GM11168 (cell line): Measurements from ENCODE around the gene ARHGEF7.

Experiments
- in situ Hi-C: fragments of 300-500 bp; cut with MboI; formaldehyde crosslinking; loops from one replicate; pipeline ENCODE4 v1.12.0; 2022; ENCODE audit warnings: low sequenced_read_pairs; ENCODE audit not compliant: unreplicated experiment

Gene ARHGEF7

DNA sequence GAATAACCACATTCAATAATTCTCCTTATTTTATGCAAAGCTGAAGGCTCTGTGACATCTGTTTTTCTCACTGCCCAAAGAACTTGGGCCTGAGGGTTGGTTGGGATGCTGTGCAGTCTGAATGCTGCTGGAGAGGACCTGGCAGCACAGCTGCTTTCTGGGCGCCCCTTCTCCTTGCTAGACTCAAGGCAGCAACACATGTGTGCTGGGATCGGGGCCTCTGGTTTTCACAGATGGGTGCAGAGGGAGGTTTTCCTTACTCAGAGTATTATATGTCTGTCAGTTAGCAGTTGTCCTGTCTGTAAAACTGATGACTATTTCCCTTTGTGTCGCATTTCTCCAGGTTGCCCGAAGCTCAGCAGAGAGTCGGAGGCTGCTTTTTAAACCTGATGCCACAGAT lies 152.1 kb downstream of the ARHGEF7 start:
- in situ Hi-C loops = no loop called here

DNA sequence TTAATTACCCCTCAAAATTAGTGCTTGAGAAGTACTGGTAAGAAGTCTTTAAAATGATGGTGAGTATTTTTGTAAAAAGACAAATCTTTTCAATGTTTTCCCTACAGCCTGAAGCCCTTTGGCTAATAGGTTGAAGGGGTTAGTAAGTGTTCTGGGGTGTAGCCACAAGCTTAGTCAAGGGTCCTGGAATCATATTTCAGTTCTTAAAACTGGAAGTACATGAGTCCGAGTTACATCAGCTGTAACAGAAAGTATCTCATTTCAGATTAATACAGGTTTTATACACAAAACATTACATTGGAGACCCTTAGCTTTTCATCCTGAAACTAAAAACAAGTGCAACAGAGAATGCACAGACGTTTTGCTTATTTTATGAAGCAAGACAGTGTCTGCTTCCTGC lies 152.7 kb downstream of the ARHGEF7 start:
- in situ Hi-C loops = no loop called here

DNA sequence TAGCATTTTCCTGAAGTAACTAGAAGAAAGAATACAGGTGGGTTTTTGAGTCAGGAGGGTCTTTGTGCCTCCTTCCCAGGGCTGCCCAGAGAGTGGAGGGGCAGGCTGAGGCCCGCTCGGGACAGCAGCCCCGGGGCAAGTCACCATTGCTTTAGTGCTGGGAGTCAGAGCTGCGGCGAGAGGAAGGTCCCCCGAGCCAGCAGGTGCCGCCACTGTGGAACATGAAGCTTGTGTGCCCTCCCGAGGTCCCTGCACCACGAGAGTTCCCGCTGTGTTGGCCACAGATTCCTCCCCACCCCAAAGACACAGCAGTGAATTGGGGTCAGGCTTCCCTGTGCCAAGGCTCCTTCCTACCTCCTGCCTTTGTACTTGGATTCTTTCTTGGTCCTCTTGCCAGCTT lies 154.4 kb downstream of the ARHGEF7 start:
- in situ Hi-C loops = no loop called here

DNA sequence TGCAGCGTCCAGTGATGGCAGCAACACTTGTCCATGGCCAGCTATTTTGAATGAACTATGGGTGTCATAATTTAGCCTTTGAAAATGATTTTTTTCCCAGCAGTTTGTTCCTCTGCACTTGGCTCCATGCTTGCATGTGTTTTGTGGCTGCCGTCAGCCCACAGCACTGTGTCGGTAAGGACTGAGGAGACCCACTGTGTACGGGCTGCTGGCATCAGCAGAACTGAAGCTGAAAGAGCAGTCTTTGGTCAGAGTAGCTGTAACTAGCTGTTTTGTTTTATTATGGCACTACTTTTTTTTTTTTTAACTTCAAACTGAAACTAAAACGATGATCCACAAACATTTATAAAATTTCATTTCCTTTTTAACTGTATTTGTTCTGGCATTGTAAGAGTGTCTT lies 155.0 kb downstream of the ARHGEF7 start:
- in situ Hi-C loops = no loop called here

DNA sequence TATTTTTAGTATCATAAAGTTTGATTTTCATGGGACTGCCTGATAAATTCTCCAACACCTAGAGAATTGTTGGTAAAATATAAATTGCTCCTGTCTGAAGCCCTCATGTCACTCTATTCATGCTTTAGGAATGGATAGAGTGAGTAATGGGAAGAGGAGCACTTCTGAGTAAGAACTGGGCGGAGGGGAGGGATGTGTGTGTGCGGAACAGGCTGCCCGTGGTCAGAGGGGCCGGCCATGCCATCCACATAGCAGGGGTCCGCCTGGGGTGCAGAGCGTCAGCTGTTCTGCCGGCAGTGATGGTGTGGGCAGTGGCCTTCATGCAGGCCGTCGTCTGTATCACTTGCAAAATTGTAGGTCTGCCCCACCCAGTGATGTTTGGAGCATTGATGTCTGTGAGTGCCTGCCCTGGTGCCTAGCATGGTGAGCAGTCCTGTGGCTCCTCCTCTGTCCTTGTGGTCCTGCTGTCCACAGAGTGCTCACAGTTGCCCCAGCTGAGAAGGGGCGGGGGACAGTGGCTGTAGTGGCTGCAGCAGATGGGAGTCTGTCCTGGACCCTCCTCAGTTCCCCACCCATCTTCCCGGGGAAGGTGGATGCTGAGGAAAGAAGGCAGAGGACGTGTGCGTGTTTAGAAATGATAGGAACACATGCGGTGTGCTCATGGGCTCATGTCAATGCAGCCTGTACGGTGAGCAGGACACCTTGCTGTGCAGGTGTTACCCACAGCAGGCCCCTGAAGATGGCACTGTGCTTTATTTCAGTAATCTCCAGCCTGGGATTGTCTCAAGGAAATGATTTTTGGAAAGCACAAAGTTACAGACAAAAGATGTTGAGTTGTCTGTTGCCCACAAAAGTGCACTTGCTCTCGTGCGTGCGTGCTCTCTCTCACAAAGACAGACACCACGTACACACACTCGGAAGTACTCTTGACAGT lies 155.9 kb downstream of the ARHGEF7 start:
- in situ Hi-C loops = no loop called here

DNA sequence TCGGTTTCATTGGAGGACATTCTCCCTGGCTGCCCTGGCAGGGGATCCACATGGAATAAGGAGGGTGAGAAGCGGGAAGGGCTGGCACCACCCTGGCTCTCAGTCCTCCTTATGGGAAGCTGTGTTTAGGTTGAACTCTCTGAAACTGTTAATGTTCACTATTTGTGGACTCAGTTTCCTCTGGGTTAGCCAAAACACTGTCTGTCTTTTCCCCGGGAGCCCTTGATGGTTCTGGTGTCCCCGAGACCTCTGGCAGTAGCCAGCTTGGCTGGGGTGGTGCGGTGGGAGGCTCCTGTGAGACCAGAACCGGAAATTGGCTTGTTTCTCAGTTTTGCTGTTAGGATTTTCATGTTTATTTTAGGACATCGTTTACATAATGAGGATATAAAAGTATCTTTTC lies 157.0 kb downstream of the ARHGEF7 start:
- in situ Hi-C loops = no loop called here

DNA sequence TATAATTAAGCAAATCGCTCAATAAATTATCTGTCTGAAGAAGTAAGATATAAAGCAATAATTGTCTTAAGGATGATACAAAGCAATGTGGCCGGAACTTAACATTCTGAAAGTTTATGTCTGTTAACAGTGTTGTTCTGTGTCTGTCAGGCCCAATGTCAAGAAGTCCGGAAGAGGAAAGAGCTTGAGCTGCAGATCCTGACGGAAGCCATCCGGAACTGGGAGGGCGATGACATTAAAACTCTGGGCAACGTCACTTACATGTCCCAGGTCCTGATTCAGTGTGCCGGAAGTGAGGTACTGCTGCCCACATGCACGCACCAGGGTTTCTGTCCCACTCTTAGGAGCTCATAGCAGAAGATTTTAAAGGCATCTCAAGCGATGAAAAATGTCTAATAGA lies 160.3 kb downstream of the ARHGEF7 start:
- in situ Hi-C loops = no loop called here

DNA sequence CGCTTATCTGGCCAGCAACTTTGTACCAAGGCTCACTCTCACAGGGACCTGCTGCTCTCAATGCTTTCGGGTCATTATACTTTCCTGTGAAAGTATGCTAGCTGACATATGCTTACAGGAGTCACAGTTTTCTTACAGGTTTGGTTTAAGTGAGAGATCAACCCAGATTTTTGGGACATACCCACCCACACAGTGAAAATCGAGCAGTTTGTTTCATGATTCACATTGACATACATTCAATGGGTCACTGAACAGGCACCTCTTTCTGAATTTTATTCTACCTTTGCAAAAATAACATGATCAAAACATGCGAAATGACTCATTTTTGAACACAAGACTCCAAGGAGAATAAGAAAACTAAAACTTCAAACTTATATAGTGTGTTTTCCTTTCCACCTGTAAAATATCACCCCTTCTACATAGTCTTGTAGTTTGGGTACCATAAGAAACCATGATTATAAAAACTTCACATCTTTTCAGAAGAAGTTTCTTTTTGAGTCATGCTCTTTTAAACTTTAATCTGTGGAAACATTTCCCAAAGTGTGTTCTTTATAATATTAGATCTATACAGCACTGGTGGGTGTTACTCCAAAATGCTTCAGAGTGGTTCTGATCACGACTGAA lies 161.0 kb downstream of the ARHGEF7 start:
- in situ Hi-C loops = no loop called here

DNA sequence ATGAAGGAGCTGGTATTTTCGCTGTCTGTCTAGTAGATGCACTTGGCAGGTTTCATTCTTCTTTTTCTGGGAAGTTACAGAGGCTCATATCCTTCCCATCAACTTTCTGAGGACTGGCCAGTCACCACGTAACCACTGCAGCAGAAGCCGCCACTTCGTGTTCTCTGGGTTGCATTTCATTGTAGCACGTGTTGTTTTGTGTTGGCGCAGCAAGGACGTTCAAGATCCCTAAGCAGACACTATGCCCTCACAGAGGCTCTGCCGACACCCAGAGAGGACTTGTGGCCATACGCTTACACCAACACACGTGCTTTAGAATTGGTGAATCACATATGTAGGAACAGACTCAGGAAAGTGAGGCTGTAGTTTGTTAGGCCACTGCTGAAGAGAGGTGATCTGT lies 163.1 kb downstream of the ARHGEF7 start:
- in situ Hi-C loops = no loop called here

DNA sequence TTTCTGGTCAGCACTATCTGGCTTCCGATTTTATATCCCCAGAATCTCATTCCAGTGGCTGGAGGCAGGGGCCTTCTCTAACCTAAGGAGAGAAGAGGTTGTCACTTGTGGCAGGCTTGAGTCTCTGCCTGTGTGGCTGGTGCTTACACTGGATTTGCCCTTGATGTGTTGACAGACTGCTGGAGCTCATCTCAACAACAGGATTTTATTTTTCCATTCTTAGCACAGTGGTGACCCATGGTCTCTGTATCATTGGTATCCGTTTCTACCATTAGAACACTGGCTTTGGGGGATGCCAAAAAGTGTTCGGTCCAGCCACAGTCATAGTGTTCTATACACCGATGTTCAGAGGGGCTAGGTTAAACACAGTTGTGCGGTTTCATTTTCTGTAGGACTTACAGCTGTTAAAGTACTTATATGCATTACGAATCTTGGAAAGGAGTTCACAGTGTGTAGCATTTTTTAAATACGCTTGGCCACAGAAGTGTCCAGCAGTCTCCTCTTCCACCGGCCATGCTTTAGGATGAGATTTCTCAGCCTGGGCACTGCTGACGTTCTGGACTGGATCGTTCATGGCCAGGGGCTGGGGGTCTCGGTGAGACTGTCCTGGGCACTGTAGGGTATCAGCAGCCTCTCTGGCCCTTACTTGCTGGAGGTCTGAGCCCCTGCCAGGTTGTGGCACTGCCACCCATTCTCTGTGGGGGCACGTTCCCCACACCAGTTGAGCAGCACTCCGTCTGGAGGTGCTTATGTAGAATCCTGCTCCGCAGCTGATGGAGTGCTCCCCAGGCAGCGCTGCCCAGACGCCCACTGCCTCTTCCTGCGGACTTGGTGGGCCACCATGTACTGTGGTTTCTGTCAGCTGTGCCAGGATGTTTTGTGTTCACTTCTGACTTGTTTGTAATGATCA lies 163.9 kb downstream of the ARHGEF7 start:
- in situ Hi-C loops = no loop called here

DNA sequence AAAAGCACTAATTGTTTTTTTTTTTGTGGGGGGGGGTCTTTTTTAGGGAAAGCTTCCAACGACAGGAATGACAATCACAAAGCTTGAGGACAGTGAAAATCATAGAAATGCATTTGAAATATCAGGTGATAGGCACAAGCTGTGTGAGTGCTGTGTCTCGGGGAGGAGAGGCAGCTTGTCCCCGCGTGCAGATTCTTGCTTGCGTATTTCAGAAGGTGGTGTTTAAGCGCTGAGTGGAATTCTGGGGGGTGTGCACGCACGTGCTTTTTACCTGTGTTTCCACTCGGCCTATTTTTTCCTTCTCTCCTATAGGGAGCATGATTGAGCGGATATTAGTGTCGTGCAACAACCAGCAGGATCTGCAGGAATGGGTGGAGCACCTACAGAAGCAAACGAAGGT lies 165.1 kb downstream of the ARHGEF7 start:
- in situ Hi-C loops = no loop called here

DNA sequence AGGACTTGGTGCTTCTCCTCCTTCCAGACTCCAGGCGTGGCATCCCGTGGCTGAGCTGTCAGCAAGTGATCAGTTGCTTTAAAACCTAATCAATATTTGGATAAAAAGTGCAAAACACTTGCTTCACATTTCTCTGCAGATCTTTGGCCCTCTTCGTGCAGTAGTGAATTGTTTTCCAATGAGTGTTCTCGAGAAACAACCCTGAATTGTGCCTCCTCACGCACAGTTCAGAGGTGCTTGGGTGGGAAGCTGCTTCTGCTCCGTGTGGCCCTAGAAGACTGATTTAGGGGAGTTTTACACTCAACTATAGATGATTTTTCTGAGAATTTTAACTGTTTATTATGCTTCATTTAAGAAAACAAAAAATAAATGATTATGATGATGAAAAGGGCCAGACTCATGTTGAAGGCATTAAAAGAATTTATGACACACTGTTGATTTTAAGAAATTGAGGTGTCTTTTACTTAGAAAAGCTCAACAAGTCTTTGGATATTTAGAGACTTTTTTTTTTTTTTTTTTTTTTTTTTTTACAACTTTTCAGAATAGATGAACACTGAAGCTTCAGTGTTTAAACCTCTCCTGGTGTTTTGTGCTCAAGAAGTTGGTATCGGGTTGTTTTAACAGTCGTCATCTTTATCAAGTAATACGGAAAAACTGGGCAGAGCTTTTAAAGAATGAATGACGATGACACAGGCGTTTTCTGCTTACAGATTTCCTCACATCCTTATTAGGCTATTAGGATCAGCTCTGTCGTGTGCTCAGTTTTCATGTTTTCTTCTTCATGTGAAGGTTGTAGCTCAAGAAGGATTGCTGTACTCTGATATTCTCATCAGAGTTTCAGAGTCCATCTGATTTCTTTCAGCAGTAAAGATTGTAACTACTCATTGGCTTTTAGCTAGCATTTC lies 165.8 kb downstream of the ARHGEF7 start:
- in situ Hi-C loops = no loop called here

DNA sequence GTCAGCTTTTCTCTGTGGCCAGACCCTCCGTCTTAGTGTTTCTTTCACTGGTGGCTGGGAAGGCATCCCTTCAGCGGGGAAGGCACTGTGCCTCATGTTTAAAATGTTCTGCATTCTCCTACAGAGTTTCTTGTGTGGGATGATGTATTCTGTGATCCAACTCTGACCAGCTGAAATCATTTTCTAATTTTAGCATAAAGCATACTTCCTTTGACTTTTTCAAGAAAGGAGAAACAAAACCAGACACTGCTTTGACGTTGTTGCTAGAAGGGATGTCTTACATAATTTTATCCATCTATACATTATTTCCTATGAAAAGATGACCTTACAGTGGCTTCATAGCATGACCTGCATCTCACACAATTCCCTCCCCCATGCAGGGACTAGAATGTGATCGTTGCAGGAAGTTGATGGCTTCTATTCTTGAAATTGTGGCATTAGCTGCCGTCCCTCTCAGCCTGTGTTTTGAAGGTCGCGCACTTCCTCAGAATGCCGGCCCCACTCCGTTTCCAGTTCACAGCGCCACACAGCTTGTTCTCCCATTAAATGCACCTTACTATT lies 166.7 kb downstream of the ARHGEF7 start:
- in situ Hi-C loops = no loop called here

DNA sequence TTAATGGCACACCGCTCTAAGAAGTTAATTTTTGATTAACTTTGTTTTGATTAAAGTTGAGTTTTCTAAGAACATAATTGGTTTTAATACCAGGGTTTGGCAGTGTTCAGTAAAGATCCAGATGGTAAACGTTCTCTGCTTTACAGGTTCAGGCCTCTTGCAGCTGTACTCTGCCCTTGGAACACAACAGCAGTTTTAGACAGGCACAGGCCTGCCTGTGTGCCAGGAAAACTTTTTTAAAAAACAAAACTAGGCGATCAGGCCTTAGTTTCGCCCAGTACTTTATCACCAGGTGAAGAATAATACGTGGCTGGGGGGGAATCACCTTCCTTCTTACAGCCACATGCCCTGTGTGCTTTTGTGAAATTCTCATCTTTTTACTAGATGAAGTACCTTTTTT lies 167.3 kb downstream of the ARHGEF7 start:
- in situ Hi-C loops = no loop called here

DNA sequence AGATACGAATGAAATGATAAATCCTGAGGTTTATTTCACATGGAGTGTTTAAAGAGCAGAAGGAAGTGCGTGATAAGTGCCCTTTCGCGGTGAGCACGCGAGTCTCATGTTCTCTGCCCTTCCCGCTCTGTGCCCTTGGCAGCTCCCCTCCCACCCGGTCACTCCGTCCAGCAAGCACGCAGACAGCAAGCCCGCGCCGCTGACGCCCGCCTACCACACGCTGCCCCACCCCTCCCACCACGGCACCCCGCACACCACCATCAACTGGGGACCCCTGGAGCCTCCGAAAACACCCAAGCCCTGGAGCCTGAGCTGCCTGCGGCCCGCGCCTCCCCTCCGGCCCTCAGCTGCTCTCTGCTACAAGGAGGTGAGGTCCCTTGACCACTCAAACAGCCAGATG lies 167.9 kb downstream of the ARHGEF7 start:
- in situ Hi-C loops = no loop called here

DNA sequence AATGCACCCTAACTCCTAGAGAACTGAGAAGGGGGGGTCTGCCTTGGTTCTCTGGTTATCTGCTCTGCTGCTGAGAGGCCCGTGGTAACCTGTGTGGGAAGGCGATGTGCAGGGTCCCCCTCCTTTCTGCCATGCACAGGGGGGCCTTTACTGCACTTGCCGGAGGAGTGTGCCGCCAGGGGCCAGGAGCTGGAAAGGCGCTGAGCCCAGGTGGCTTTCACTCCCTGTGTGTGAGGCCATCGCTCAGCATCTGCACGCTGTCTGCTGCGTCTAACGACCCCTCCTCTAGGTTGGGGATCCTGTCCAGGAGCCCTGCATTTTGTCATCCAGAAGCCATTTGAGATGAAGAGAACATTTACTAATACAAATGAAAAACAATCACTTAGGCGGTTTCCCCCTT lies 168.3 kb downstream of the ARHGEF7 start:
- in situ Hi-C loops = no loop called here

DNA sequence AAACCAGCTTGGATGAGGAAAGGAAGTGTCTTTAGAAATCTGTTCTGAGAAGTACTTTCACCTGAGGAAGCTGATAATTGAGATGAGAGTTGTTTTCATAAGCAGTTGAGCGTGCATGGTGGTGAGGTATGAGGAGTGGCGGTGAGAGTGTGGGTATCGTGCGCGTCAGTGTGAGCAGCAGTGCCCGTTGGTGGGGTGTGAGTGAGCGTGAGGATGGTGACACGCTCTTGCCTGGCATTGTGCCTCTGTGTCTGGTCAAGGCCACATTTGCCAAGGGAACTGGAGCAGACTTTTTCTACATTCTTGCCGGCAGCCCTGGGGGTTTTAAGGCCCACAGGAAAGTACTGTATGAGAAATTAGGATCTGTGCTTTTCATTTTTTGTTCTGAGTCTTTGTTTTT lies 168.9 kb downstream of the ARHGEF7 start:
- in situ Hi-C loops = no loop called here

DNA sequence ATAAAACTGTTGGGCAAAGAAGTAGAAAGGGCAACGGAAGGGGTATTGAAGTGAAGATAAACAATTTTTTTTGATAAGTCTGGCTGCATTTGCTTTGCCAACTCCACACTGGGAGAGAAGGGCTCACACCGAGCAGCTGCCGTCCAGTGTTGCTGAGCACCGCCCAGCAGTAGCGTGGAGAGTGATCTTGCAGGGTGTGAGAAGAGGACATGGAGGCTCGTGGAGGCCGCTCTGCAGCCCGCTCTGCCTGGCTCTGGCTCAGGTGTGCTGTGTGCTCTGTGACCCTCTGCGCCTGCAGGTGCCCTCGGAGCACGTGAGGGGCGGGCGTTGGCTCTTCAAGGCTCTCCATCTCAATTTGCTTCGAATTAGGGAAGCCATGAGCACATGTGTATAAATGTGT lies 169.5 kb downstream of the ARHGEF7 start:
- in situ Hi-C loops = no loop called here

DNA sequence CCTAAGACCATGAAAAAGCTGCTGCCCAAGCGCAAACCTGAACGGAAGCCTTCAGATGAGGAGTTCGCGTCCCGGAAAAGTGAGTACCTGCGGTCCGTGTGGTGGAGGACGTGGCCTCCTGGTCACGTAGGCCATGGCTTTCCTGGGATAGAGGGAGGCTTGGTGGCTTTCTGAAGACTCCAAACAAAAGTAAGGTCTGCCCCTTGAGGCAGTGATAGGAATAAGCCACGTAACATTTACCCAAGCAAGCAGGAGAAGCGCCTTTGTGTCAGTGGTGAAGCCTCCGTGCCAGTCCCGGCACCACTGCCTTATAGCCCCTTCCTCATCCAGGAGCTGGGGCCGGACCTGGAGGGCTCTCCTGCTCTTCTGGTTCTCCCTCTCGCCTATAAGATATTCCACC lies 171.1 kb downstream of the ARHGEF7 start:
- in situ Hi-C loops = no loop called here

DNA sequence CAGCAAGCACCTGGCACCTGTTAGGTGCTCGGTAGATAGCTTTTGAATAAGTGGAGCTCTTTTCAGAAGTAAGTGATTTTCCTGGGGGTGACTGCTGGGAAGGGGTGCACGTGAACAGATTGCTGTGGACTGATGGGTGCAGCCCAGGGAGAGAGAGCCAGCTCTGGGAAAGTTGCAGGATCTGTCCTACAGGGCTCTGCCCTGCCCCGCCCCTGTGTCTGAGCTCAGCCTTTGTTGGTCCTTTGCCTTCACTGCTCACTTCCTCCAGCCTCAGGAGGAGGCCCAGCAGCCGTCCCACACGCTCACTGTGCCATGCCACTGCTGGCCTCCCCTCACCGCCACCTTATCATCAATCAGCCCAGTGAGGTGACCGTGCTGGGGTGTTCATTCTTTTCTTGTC lies 171.6 kb downstream of the ARHGEF7 start:
- in situ Hi-C loops = no loop called here
